Measurements from ENCODE around the gene C2.

- TF ChIP-seq TAF1 (IDR thresholded peaks at IDR 0.05; ENCODE audit: low read depth) (no peak), CREB1 (IDR thresholded peaks at IDR 0.05; ENCODE audit: low read depth) (no peak)
These were observed 29.3 kb downstream of the C2 start for GRCh38 chr6:31956796-31957195.
